WERI-Rb-1 (cell line): ENCODE data around the gene CACNA2D4.

ENCODE experiments used
- DNase-seq: peaks from one replicate; pipeline ENCODE4 v3.0.0-alpha.2; 2020
- H3K27ac ChIP-seq: fragments of 250-450 bp; sonication (Bioruptor Pico); 2 replicates; pipeline ENCODE4 v1.5.1; 2020; ENCODE audit warnings: mild to moderate bottlenecking, moderate library complexity
- H3K27me3 ChIP-seq: fragments of 250-450 bp; sonication (Bioruptor Pico); 2 replicates; pipeline ENCODE4 v1.5.1; 2021; ENCODE audit warnings: mild to moderate bottlenecking, low read depth, moderate library complexity; ENCODE audit not compliant: insufficient read depth, severe bottlenecking
- H3K36me3 ChIP-seq: fragments of 250-450 bp; sonication (Bioruptor Pico); 2 replicates; pipeline ENCODE4 v1.5.1; 2020; ENCODE audit warnings: mild to moderate bottlenecking, moderate library complexity
- H3K4me3 ChIP-seq: 2 replicates; pipeline ENCODE4 v1.5.1; 2011; ENCODE audit warnings: low read depth, mild to moderate bottlenecking, control low read depth, low read length
- H3K9me3 ChIP-seq: fragments of 250-450 bp; sonication (Bioruptor Pico); 2 replicates; pipeline ENCODE4 v1.5.1; 2021; ENCODE audit warnings: mild to moderate bottlenecking, moderate library complexity; ENCODE audit not compliant: severe bottlenecking
- TF ChIP-seq, protein P1 (sequence below): IDR thresholded peaks from 2 replicates; pipeline ENCODE4 v1.5.1; 2011; ENCODE audit warnings: low read depth, mild to moderate bottlenecking, control low read depth, inconsistent platforms, low read length

The CACNA2D4 gene

DNA sequence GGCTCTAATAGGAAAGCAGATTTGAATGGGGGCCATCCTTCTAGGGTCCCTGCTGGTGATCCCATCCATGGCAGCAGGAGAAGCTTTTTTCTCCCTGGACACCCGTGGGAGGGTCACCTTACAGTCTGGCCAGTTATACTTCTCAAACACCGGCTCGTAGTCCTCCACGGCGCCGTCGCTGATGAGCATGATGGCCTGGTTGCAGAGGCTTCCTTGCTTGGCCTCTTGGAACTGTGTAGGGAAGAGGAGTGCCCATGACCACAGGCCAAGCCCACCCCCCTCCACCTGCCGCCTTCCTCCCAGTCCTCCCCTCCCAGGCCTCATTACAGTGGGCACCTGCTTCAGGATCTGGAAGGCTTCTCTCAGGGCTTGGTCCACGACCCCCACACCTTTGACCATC is 33.8 kb downstream of the CACNA2D4 start:
- H3K9me3 ChIP-seq: no peaks in the 10 kb centered on the region
- TF ChIP-seq, protein P1, sequence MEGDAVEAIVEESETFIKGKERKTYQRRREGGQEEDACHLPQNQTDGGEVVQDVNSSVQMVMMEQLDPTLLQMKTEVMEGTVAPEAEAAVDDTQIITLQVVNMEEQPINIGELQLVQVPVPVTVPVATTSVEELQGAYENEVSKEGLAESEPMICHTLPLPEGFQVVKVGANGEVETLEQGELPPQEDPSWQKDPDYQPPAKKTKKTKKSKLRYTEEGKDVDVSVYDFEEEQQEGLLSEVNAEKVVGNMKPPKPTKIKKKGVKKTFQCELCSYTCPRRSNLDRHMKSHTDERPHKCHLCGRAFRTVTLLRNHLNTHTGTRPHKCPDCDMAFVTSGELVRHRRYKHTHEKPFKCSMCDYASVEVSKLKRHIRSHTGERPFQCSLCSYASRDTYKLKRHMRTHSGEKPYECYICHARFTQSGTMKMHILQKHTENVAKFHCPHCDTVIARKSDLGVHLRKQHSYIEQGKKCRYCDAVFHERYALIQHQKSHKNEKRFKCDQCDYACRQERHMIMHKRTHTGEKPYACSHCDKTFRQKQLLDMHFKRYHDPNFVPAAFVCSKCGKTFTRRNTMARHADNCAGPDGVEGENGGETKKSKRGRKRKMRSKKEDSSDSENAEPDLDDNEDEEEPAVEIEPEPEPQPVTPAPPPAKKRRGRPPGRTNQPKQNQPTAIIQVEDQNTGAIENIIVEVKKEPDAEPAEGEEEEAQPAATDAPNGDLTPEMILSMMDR: no peak
- no peaks in the 10 kb centered on the region for H3K27me3 ChIP-seq
- H3K27ac ChIP-seq: no peak overlapping the region
- H3K4me3 ChIP-seq: no peak overlapping the region
- DNase-seq: no peak
- peaks cover 4% of the 10 kb centered on the region; the same call in 1 of the 2 replicates for H3K36me3 ChIP-seq

DNA sequence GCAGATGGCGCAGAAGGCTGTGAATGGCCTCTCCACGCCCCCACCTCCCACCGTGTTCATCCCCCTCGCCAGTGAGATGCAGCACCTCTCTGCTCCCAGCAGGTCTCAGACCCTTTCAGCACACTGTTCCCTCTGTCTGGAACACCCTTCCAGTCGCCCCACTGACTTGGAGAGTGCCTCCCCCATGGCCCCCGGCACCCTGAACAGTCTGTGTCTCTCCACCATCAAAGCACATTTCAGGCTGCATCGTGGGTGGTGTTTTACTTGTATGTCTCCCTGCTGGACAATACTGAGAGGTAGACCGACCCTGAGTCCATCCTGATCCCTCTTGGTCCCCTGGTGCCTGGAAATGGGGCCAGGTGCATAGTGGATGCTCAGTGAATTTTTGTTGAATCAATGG is 34.9 kb downstream of the CACNA2D4 start:
- Histone ChIP-seq H3K27me3 (no peaks in the 10 kb centered on the region), H3K4me3 (no peak overlapping the region), H3K27ac (no peak overlapping the region), H3K36me3 (peaks cover 4% of the 10 kb centered on the region; the same call in 1 of the 2 replicates), H3K9me3 (no peaks in the 10 kb centered on the region)
- TF ChIP-seq, protein P1: no peak
- no peak for DNase-seq

DNA sequence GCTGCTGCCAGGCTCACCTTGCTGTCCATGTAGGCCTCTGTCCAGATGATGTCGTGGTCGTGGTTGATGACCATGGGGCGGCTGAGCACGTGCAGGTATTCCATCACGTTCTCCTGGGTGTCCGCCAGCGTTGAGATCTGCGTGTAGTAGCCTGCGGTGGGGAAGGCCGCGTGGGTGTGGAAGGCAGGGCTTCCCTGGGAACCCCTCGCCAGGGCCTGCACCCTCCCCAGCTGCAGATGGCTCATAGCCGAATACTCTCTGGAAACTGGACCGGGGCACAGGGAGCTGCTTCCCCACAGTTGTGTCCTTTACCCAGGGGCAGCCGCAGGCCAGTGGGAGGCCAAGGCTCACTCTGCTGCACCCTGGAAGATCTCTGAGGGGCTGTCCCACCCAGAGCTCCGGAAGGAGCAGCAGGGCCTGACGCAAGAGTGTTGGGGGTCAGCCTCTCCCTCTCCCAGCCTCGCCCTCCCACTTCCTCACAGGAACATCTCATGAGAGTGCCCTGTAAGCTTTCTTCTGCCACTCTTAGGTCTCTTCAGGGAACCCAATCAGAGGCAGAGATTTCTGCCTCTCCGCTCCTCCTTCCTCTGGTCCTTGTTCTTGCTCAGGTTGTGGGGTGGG is 35.5 kb downstream of the CACNA2D4 start:
- Histone ChIP-seq H3K4me3 (no peak overlapping the region), H3K36me3 (peaks cover 4% of the 10 kb centered on the region; the same call in 1 of the 2 replicates), H3K27me3 (no peaks in the 10 kb centered on the region), H3K27ac (no peak overlapping the region), H3K9me3 (no peaks in the 10 kb centered on the region)
- TF ChIP-seq, protein P1: no peak
- no peak for DNase-seq

DNA sequence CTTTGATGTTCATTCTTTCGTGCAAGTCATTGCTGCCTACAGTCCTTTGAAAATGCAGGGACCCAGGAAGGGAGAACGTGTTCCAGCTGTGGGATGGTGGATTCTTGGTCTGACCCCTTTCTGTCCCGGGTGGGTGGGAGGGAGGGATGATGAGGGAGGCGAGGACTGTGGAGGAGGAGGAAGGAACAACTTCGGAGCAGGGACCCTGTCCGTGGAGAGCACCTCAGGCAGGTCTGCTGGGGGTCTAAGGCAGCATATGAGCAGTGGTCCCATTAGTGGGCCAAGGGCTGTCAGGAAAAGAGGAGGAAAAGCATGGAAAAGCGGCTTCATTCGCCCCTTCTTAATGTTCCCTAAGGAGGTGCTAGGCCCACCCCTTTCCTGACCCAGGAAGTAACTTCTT is 36.0 kb downstream of the CACNA2D4 start:
- no peak for DNase-seq
- H3K27me3 ChIP-seq: no peaks in the 10 kb centered on the region
- H3K27ac ChIP-seq: no peak overlapping the region
- H3K36me3 ChIP-seq: peaks cover 4% of the 10 kb centered on the region; the same call in 1 of the 2 replicates
- TF ChIP-seq, protein P1: no peak
- no peaks in the 10 kb centered on the region for H3K9me3 ChIP-seq
- no peak overlapping the region for H3K4me3 ChIP-seq

DNA sequence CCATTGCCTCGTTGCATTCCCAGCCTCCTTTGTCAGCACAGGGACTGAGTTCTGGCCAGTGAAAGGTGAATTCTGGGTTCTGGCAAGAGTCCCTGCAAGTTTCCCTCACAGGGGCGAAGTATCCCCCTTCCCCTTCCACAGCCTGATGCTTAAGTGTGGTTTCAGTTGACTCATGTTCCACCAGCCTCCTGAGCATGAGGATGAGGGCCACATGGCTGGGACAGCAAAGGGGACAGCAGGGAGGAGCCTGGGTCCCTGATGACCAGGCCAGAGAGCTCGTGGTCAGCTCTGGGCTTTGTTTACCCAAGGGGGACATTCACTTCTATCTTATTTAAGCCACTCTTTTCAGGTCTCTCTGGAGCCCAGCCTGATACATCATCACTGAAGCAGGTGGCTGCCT is 36.5 kb downstream of the CACNA2D4 start:
- no peaks in the 10 kb centered on the region for H3K27me3 ChIP-seq
- DNase-seq: no peak
- H3K36me3 ChIP-seq: peaks cover 4% of the 10 kb centered on the region; the same call in 1 of the 2 replicates
- no peak overlapping the region for H3K27ac ChIP-seq
- no peaks in the 10 kb centered on the region for H3K9me3 ChIP-seq
- TF ChIP-seq, protein P1: no peak
- H3K4me3 ChIP-seq: no peak overlapping the region

DNA sequence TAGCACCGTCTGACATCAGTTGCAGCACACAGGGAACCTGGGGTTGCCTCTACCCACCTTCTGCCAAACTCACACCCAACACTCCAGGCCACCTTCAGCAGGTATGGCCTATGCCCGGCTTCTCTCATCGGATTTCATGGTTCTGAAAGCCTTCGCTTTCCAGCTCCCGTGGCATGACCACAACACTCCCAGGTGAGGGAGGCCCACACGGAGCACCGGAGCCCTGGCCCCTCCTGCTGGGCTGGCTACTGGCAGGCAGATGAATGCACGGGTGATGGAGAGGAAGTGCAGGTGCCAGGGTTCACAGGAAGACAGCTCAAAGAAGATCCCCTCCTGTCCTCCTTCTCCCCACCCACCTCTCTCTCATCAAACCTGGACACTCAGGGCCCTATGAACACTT is 37.2 kb downstream of the CACNA2D4 start:
- peaks cover 4% of the 10 kb centered on the region; the same call in 1 of the 2 replicates for H3K36me3 ChIP-seq
- TF ChIP-seq, protein P1: no peak
- DNase-seq: no peak
- no peak overlapping the region for H3K4me3 ChIP-seq
- no peak overlapping the region for H3K27ac ChIP-seq
- H3K27me3 ChIP-seq: no peaks in the 10 kb centered on the region
- H3K9me3 ChIP-seq: no peaks in the 10 kb centered on the region
